ENCODE measurements around the gene ZBTB38. TPM values are rescaled to one million over a fixed set of nuclear protein-coding genes. Genes with fewer than 3 reads are reported as not detected.
A peak's percentile ranks its signal among the peaks of the same experiment; 100 is the strongest.

The ZBTB38 gene
- total RNA-seq, 1 donor from 2014 or later: 64.6 TPM

DNA sequence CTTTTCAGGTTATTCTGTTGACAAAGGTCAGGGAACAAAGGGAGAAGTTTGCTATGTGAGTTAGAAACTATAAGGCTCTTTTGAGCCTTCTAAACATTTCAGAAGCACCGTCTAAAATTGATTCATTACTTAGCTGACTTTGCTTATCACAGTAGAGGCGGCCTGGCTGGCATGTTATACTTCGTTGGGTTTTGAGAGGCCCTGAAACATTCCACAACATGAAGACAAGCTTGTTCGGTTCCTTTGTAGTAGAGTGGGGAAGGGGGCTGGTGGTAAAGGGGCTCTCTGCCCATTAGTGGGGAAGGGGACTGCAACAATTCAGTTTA, 23.6 kb downstream of the ZBTB38 start:
- Mint-ChIP-seq H3K4me3 (ENCODE audit: unreplicated experiment) (no peak overlapping the region), H3K4me1 (ENCODE audit: low read depth) (peaks cover 20% of the 10 kb centered on the region), H3K27me3 (ENCODE audit: low read depth) (no peaks in the 10 kb centered on the region), H3K27ac (ENCODE audit: unreplicated experiment) (no peak overlapping the region), H3K9me3 (ENCODE audit: low read depth) (peaks cover 10% of the 10 kb centered on the region), H3K36me3 (ENCODE audit: low read depth) (peaks cover 18% of the 10 kb centered on the region)
- TF ChIP-seq, protein P1, sequence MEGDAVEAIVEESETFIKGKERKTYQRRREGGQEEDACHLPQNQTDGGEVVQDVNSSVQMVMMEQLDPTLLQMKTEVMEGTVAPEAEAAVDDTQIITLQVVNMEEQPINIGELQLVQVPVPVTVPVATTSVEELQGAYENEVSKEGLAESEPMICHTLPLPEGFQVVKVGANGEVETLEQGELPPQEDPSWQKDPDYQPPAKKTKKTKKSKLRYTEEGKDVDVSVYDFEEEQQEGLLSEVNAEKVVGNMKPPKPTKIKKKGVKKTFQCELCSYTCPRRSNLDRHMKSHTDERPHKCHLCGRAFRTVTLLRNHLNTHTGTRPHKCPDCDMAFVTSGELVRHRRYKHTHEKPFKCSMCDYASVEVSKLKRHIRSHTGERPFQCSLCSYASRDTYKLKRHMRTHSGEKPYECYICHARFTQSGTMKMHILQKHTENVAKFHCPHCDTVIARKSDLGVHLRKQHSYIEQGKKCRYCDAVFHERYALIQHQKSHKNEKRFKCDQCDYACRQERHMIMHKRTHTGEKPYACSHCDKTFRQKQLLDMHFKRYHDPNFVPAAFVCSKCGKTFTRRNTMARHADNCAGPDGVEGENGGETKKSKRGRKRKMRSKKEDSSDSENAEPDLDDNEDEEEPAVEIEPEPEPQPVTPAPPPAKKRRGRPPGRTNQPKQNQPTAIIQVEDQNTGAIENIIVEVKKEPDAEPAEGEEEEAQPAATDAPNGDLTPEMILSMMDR (IDR thresholded peaks at IDR 0.05): no peak
- no peak for DNase-seq (ENCODE audit: low spot score)

DNA sequence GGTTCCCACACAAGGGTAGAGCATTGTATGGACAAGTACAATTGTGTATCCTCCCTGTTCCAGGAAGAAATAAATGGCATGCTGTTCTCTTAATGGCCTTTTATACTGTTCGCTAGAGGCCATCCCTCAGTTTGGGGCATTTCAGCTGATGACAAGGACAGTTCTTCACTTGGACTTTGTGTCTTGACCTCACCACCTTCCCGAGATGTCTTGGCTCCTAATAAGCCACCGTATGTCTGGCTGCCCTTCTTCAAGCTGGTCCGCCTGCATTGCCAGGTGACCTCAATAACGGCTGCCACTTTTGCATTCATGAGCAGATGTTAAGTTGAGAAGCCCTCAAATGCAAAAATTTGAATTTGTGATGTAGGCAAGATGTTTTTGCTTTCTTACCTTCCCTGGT, 24.1 kb downstream of the ZBTB38 start:
- H3K27ac Mint-ChIP-seq (ENCODE audit: unreplicated experiment): no peak overlapping the region
- DNase-seq (ENCODE audit: low spot score): no peak
- TF ChIP-seq, protein P1 (IDR thresholded peaks at IDR 0.05): no peak
- no peaks in the 10 kb centered on the region for H3K27me3 Mint-ChIP-seq (ENCODE audit: low read depth)
- peaks cover 22% of the 10 kb centered on the region for H3K36me3 Mint-ChIP-seq (ENCODE audit: low read depth)
- H3K9me3 Mint-ChIP-seq (ENCODE audit: low read depth): peaks cover 13% of the 10 kb centered on the region
- peaks cover 20% of the 10 kb centered on the region for H3K4me1 Mint-ChIP-seq (ENCODE audit: low read depth)
- no peak overlapping the region for H3K4me3 Mint-ChIP-seq (ENCODE audit: unreplicated experiment)

DNA sequence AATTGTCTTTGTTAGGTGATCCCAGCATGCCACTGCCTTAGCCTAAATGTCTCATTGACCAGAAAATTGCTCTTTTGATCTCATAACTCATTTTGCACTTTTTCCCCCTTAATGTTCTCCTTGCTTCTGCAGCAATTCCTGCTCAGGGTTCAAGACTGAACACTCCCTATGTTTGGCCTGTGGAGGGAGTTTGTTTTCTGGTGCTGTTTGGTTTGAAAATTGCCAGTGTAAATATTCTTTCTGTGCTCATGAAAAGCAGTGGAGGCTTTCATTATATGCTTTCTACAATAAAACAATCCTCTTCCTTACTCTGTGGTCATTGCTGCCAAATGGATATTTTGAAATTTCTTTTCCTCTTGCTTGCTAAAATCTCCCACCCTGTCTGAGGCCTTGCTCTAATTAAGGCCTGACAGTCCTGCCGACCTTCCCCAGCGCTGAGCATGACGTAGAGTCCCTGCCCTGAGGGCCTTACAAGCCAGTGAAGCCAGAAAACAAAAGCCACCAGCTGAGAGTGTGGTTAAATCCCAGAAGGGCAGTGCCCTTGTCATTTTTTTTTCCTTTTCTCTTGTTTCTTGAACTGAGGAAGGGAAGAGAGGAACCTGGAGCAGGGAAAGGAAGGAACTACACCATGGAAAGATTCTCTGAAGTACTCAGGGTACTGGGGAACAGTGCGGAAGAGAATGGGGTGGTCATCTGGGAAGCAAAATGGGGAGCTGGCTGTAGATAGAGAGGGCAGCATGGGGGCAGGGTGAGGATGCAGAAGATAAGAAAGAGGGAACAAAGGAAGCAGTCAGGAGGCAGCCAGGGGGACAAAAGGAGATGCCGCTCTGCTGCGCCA, 24.8 kb downstream of the ZBTB38 start:
- no peak overlapping the region for H3K27ac Mint-ChIP-seq (ENCODE audit: unreplicated experiment)
- TF ChIP-seq, protein P1 (IDR thresholded peaks at IDR 0.05): peak; percentile 28
- H3K36me3 Mint-ChIP-seq (ENCODE audit: low read depth): peaks cover 25% of the 10 kb centered on the region
- H3K27me3 Mint-ChIP-seq (ENCODE audit: low read depth): no peaks in the 10 kb centered on the region
- no peak overlapping the region for H3K4me3 Mint-ChIP-seq (ENCODE audit: unreplicated experiment)
- peaks cover 13% of the 10 kb centered on the region for H3K9me3 Mint-ChIP-seq (ENCODE audit: low read depth)
- DNase-seq (ENCODE audit: low spot score): no peak
- peaks cover 20% of the 10 kb centered on the region for H3K4me1 Mint-ChIP-seq (ENCODE audit: low read depth)

DNA sequence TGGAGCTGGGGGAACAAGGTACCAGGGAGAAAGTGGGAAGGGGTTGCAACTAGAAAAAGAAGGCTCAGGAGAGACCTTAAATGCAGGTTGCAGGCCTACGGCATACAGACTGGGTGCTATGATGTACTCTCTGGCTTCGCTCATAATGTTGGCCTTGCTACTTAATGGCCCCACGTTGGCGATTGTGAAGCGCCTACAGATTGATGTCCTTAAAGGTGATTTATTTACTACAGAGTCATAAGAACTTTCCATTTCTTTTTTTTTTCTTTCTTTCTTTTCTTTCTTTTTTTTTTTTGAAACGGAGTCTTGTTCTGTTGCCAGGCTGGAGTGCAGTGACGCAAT, 25.4 kb downstream of the ZBTB38 start:
- Mint-ChIP-seq H3K27me3 (ENCODE audit: low read depth) (no peaks in the 10 kb centered on the region), H3K4me1 (ENCODE audit: low read depth) (peaks cover 18% of the 10 kb centered on the region), H3K36me3 (ENCODE audit: low read depth) (peaks cover 25% of the 10 kb centered on the region), H3K4me3 (ENCODE audit: unreplicated experiment) (no peak overlapping the region), H3K27ac (ENCODE audit: unreplicated experiment) (no peak overlapping the region), H3K9me3 (ENCODE audit: low read depth) (peaks cover 13% of the 10 kb centered on the region)
- no peak for DNase-seq (ENCODE audit: low spot score)
- TF ChIP-seq, protein P1 (IDR thresholded peaks at IDR 0.05): no peak

DNA sequence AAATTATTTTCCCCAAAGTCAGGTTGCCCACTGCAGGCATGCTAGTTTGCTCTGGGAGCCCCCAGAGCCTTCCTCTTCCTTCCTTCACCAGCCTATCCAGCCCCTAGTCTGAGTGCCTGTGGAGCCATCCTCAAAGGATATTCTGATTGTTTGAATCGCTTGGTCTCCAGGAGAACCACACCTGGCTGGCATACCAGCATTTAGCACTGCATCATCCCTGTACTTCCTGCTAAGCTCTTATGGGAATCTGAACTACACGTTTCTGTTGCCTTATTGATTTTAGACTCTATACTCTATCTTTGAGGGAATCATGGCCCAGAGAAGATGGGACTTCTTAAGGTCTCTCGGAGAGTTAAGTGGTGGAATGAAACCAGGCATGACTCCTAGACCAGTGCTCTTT, 26.3 kb downstream of the ZBTB38 start:
- Mint-ChIP-seq H3K27me3 (ENCODE audit: low read depth) (no peaks in the 10 kb centered on the region), H3K4me1 (ENCODE audit: low read depth) (peaks cover 10% of the 10 kb centered on the region), H3K27ac (ENCODE audit: unreplicated experiment) (no peak overlapping the region), H3K36me3 (ENCODE audit: low read depth) (peaks cover 25% of the 10 kb centered on the region), H3K9me3 (ENCODE audit: low read depth) (peaks cover 13% of the 10 kb centered on the region), H3K4me3 (ENCODE audit: unreplicated experiment) (no peak overlapping the region)
- TF ChIP-seq, protein P1 (IDR thresholded peaks at IDR 0.05): no peak
- DNase-seq (ENCODE audit: low spot score): no peak

Data from chondrocyte (in vitro differentiated cells).